Measurements from ENCODE around the gene RBM20. TPM values are rescaled to one million over a fixed set of nuclear protein-coding genes. Genes with fewer than 3 reads are reported as not detected.
A peak's percentile ranks its signal among the peaks of the same experiment; 100 is the strongest.
"Not testable (repeated sequence)": the region's sequence is repeated elsewhere in the genome, so short reads cannot be mapped to it uniquely, and the experiment has no call there.

The RBM20 gene
- 4.2 and 4.6 TPM in 2 replicates for total RNA-seq (2014; rRNA removed; shearing (Covaris generic))

- DNase-seq (ENCODE audit: low spot score), result peak; percentile 26
Measured at GRCh38 chr10:110643653-110644597, at the start of gene RBM20. RBM20 (plus strand) TSS chr10:110644336; CDS start chr10:110644455, 119 bp downstream.

- DNase-seq (ENCODE audit: low spot score), result no peak
Measured at GRCh38 chr10:110597476-110597875, 46.7 kb upstream of the RBM20 start.

GRCh38 chr10:110600487-110601101, 43.5 kb upstream of the RBM20 start:
- peak; percentile 51 for DNase-seq (ENCODE audit: low spot score)

- no peak for DNase-seq (ENCODE audit: low spot score)
Measured at GRCh38 chr10:110601581-110601980, 42.6 kb upstream of the RBM20 start.

GRCh38 chr10:110608087-110608486, 36.0 kb upstream of the RBM20 start:
- no peak for DNase-seq (ENCODE audit: low spot score)

- peak; percentile 45 for DNase-seq (ENCODE audit: low spot score)
Measured at GRCh38 chr10:110609605-110610004, 34.5 kb upstream of the RBM20 start.

GRCh38 chr10:110610308-110610774, 33.8 kb upstream of the RBM20 start:
- DNase-seq (ENCODE audit: low spot score), result peak; percentile 47

- DNase-seq (ENCODE audit: low spot score), result not testable (repeated sequence)
Measured at GRCh38 chr10:110610781-110611180, 33.4 kb upstream of the RBM20 start.

- DNase-seq (ENCODE audit: low spot score), result no peak
Measured at GRCh38 chr10:110612087-110612486, 32.0 kb upstream of the RBM20 start.

- DNase-seq (ENCODE audit: low spot score), result no peak
Measured at GRCh38 chr10:110612629-110613028, 31.5 kb upstream of the RBM20 start.

- DNase-seq (ENCODE audit: low spot score), result no peak
Measured at GRCh38 chr10:110613341-110613995, 30.7 kb upstream of the RBM20 start.

- DNase-seq (ENCODE audit: low spot score), result no peak
Measured at GRCh38 chr10:110613996-110614495, 30.1 kb upstream of the RBM20 start.

- peak; percentile 23 for DNase-seq (ENCODE audit: low spot score)
Measured at GRCh38 chr10:110615057-110615747, 28.9 kb upstream of the RBM20 start.

- DNase-seq (ENCODE audit: low spot score), result no peak
Measured at GRCh38 chr10:110616493-110617033, 27.6 kb upstream of the RBM20 start.

- DNase-seq (ENCODE audit: low spot score), result no peak
Measured at GRCh38 chr10:110617425-110618229, 26.5 kb upstream of the RBM20 start.

GRCh38 chr10:110618230-110618610, 25.9 kb upstream of the RBM20 start:
- no peak for DNase-seq (ENCODE audit: low spot score)

GRCh38 chr10:110619514-110620397, 24.4 kb upstream of the RBM20 start:
- no peak for DNase-seq (ENCODE audit: low spot score)

GRCh38 chr10:110620398-110620719, 23.8 kb upstream of the RBM20 start:
- no peak for DNase-seq (ENCODE audit: low spot score)

GRCh38 chr10:110623316-110623715, 20.8 kb upstream of the RBM20 start:
- not testable (repeated sequence) for DNase-seq (ENCODE audit: low spot score)
